ENCODE results near the gene GPS1.
A peak's percentile ranks its signal among the peaks of the same experiment; 100 is the strongest.

The GPS1 gene

GRCh38 chr17:82092995-82093751 lies 41.5 kb downstream of the GPS1 start:
- no peak for TF ChIP-seq CTCF (conservative IDR thresholded peaks at IDR 0.05)
- peak overlapping the region; percentile 99 for H3K27ac ChIP-seq

- peak overlapping the region; percentile 99 for H3K27ac ChIP-seq
- no peak for TF ChIP-seq CTCF (conservative IDR thresholded peaks at IDR 0.05)
Observed at GRCh38 chr17:82094931-82095776, 43.5 kb downstream of the GPS1 start.

- H3K27ac ChIP-seq, result peak overlapping the region; percentile 99
- TF ChIP-seq CTCF (conservative IDR thresholded peaks at IDR 0.05), result no peak
Observed at GRCh38 chr17:82095777-82096708, 44.3 kb downstream of the GPS1 start.

GRCh38 chr17:82096709-82097183 lies 45.0 kb downstream of the GPS1 start:
- no peak for TF ChIP-seq CTCF (conservative IDR thresholded peaks at IDR 0.05)
- H3K27ac ChIP-seq, result peak overlapping the region; percentile 99

GRCh38 chr17:82097184-82097918 lies 45.7 kb downstream of the GPS1 start:
- peak overlapping the region; percentile 99 for H3K27ac ChIP-seq
- no peak for TF ChIP-seq CTCF (conservative IDR thresholded peaks at IDR 0.05)

- TF ChIP-seq CTCF (conservative IDR thresholded peaks at IDR 0.05), result no peak
- H3K27ac ChIP-seq, result peak overlapping the region; percentile 99
Observed at GRCh38 chr17:82097919-82098168, 46.1 kb downstream of the GPS1 start.
